ENCODE measurements around the gene TMC5.

- TF ChIP-seq, protein P1, sequence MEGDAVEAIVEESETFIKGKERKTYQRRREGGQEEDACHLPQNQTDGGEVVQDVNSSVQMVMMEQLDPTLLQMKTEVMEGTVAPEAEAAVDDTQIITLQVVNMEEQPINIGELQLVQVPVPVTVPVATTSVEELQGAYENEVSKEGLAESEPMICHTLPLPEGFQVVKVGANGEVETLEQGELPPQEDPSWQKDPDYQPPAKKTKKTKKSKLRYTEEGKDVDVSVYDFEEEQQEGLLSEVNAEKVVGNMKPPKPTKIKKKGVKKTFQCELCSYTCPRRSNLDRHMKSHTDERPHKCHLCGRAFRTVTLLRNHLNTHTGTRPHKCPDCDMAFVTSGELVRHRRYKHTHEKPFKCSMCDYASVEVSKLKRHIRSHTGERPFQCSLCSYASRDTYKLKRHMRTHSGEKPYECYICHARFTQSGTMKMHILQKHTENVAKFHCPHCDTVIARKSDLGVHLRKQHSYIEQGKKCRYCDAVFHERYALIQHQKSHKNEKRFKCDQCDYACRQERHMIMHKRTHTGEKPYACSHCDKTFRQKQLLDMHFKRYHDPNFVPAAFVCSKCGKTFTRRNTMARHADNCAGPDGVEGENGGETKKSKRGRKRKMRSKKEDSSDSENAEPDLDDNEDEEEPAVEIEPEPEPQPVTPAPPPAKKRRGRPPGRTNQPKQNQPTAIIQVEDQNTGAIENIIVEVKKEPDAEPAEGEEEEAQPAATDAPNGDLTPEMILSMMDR (IDR thresholded peaks at IDR 0.05; ENCODE audit: insufficient read depth, low read length, poor library complexity, severe bottlenecking), result no peak
- TF ChIP-seq EZH2phosphoT487 (conservative IDR thresholded peaks at IDR 0.05; ENCODE audit: low read length), result no peak
Observed at GRCh38 chr16:19438739-19439138, 21.1 kb downstream of the TMC5 start.

Measured in SU-DHL-6 (cell line).